Endothelial cell of umbilical vein (primary cell): ENCODE measurements around the gene TNS2. TPM values are rescaled to one million over a fixed set of nuclear protein-coding genes. Genes with fewer than 3 reads are reported as not detected.

Experiments
- BruUV-seq: library from RNA; stranded (reverse); fragments of 400-500 nt; replicated peaks from 2 replicates; lab custom pipeline; 2021; lab: Mats Ljungman, UMichigan
- CTCF ChIA-PET: fragments of 300-600, 350-600 bp; sonication (Branson Sonifier 250); formaldehyde crosslinking; loops from one replicate; lab custom pipeline; 2021; ENCODE audit warnings: antibody characterized with exemption, inconsistent platforms; lab: Charles Lee
- POLR2A ChIA-PET: fragments of 300-600, 350-600 bp; sonication (Branson Sonifier 250); formaldehyde crosslinking; loops from one replicate; lab custom pipeline; 2021; ENCODE audit warnings: antibody characterized with exemption, inconsistent platforms; lab: Charles Lee
- DNase-seq: peaks from one replicate; pipeline ENCODE4 v3.0.0-alpha.2; 2011; ENCODE audit warnings: low read depth, low spot score
- FAIRE-seq: peaks from 2 replicates; lab custom pipeline; 2011; peaks lifted over from hg19 to GRCh38; lab: Jason Lieb, UNC
- H2AFZ ChIP-seq: 2 replicates; pipeline ENCODE4 v1.6.0; 2012; ENCODE audit warnings: low read depth, low read length, control low read depth, inconsistent platforms
- H3K27ac ChIP-seq: 2 replicates; pipeline ENCODE4 v1.5.1; 2011; ENCODE audit warnings: low read depth, mild to moderate bottlenecking, control low read depth, low read length, moderate library complexity; ENCODE audit not compliant: insufficient read depth
- H3K27me3 ChIP-seq, 2 experiments: 2 replicates each; pipeline versions ENCODE4 v1.6.0 to v1.6.1; 2011; ENCODE audit warnings: low read length in 2 of 2, mixed read lengths in 1 of 2; ENCODE audit not compliant: control insufficient read depth in 2 of 2, insufficient read depth in 2 of 2
- H3K36me3 ChIP-seq, 2 experiments: 2 replicates in 1 of 2; 3 replicates in 1 of 2; pipeline ENCODE4 v1.5.1; 2011; ENCODE audit warnings: low read length in 2 of 2, mild to moderate bottlenecking in 1 of 2, moderate library complexity in 1 of 2; ENCODE audit not compliant: control insufficient read depth in 2 of 2, insufficient read depth in 2 of 2; ENCODE audit errors: extremely low read depth in 1 of 2
- H3K4me1 ChIP-seq: 3 replicates; pipeline ENCODE4 v1.5.1; 2011; ENCODE audit warnings: mild to moderate bottlenecking, low read length; ENCODE audit not compliant: control insufficient read depth, insufficient read depth; ENCODE audit errors: extremely low read depth
- H3K4me2 ChIP-seq: 2 replicates; pipeline ENCODE4 v1.6.1; 2011; ENCODE audit warnings: low read length, control low read depth, mixed read lengths; ENCODE audit not compliant: insufficient read depth
- H3K4me3 ChIP-seq, 3 experiments: fragments of 200-600 bp in 1 of 3; sonication (generic), shearing (Covaris generic) in 1 of 3; replicated peaks in 1 of 3; 2 replicates each; pipeline ENCODE4 v1.5.1; 2011 to 2016; ENCODE audit warnings: control low read depth in 3 of 3, low read length in 3 of 3, mild to moderate bottlenecking in 2 of 3, inconsistent platforms in 1 of 3, low read depth in 1 of 3, moderate library complexity in 1 of 3; ENCODE audit not compliant: insufficient read depth in 1 of 3
- H3K79me2 ChIP-seq: 2 replicates; pipeline ENCODE4 v1.6.0; 2012; ENCODE audit warnings: low read length, inconsistent platforms; ENCODE audit not compliant: control insufficient read depth, insufficient read depth
- H3K9ac ChIP-seq: replicated peaks from 2 replicates; pipeline ENCODE3; 2011; ENCODE audit warnings: low read length, control low read depth; ENCODE audit not compliant: insufficient read depth; ENCODE audit errors: extremely low read depth
- H3K9me1 ChIP-seq: replicated peaks from 3 replicates; pipeline ENCODE4 v1.6.0; 2011; ENCODE audit warnings: mild to moderate bottlenecking, low read length; ENCODE audit not compliant: control insufficient read depth, insufficient read depth; ENCODE audit errors: extremely low read depth
- H3K9me3 ChIP-seq: replicated peaks from 2 replicates; pipeline ENCODE4 v1.5.1; 2012; ENCODE audit warnings: low read length, inconsistent platforms; ENCODE audit not compliant: control insufficient read depth, insufficient read depth
- H4K20me1 ChIP-seq: replicated peaks from 2 replicates; pipeline ENCODE3; 2011; ENCODE audit warnings: mild to moderate bottlenecking, low read length; ENCODE audit not compliant: control insufficient read depth, insufficient read depth; ENCODE audit errors: extremely low read depth
- EZH2 ChIP-seq: IDR thresholded peaks from 2 replicates; pipeline ENCODE4 v1.6.1; 2012; ENCODE audit warnings: borderline replicate concordance, low read depth, mild to moderate bottlenecking, moderate library complexity, low read length, inconsistent platforms; ENCODE audit not compliant: severe bottlenecking
- FOS ChIP-seq: IDR thresholded peaks from 2 replicates; pipeline ENCODE4 v1.6.1; 2011; ENCODE audit warnings: mild to moderate bottlenecking, low read length, moderate library complexity, borderline replicate concordance; ENCODE audit not compliant: insufficient read depth
- GATA2 ChIP-seq: IDR thresholded peaks from 2 replicates; pipeline ENCODE4 v1.7.0; 2011; ENCODE audit warnings: low read depth, mild to moderate bottlenecking, moderate library complexity, mixed read lengths, low read length; ENCODE audit not compliant: insufficient read length, insufficient read depth
- MYC ChIP-seq: IDR thresholded peaks from one replicate; pipeline ENCODE4 v1.6.1; 2011; ENCODE audit warnings: mild to moderate bottlenecking, low read depth, low read length
- POLR2AphosphoS5 ChIP-seq: IDR thresholded peaks from 2 replicates; pipeline ENCODE4 v1.6.1; 2012; ENCODE audit warnings: low read depth, mild to moderate bottlenecking, control low read depth, low read length, moderate library complexity; ENCODE audit not compliant: insufficient read depth
- dilution Hi-C: fragments of 300-500 bp; cut with MboI; formaldehyde crosslinking; loops from one replicate; pipeline ENCODE4 v1.15.0; 2019; ENCODE audit warnings: low sequenced_read_pairs; ENCODE audit not compliant: extremely low pct_ligation_motif_present
- intact Hi-C: fragments of 100-400 bp; cut with micrococcal nuclease; formaldehyde crosslinking; loops from one replicate; pipeline ENCODE4 v1.10.0; 2022
- polyA plus RNA-seq, 4 experiments: library from polyadenylated mRNA; depleted of rRNA in 3 of 4; stranded (reverse) in 3 of 4; unstranded in 1 of 4; fragments of >200 nt; gene quantifications; 2 replicates each; pipeline versions ENCODE4 v1.2.1 to v1.2.3, GENCODE V29; 2011 to 2012; ENCODE audit warnings: missing spikeins in 1 of 4
- total RNA-seq: library from RNA; stranded (reverse); gene quantifications from 2 replicates; pipeline ENCODE4 v1.2.3, GENCODE V29; 2021
- TF ChIP-seq, protein P1 (sequence below): IDR thresholded peaks from 2 replicates; pipeline ENCODE4 v1.6.1; 2011; ENCODE audit not compliant: insufficient read depth, insufficient read length
- TF ChIP-seq, protein P2 (sequence below), 2 donors: IDR thresholded peaks; 1 replicate in 1 of 2; 2 replicates in 1 of 2; pipeline ENCODE4 v1.5.1; 2011; ENCODE audit warnings: low read length in 2 of 2, mild to moderate bottlenecking in 2 of 2, moderate library complexity in 2 of 2, control low read depth in 1 of 2, inconsistent platforms in 1 of 2, low read depth in 1 of 2; ENCODE audit not compliant: insufficient read depth in 1 of 2; ENCODE audit errors: extremely low read depth in 1 of 2

Gene TNS2
- total and polyA plus RNA-seq, 2 donors (not counting 3 experiments of a cell fraction or from before 2014, with no cell fraction given): 84.5 to 106 TPM

DNA sequence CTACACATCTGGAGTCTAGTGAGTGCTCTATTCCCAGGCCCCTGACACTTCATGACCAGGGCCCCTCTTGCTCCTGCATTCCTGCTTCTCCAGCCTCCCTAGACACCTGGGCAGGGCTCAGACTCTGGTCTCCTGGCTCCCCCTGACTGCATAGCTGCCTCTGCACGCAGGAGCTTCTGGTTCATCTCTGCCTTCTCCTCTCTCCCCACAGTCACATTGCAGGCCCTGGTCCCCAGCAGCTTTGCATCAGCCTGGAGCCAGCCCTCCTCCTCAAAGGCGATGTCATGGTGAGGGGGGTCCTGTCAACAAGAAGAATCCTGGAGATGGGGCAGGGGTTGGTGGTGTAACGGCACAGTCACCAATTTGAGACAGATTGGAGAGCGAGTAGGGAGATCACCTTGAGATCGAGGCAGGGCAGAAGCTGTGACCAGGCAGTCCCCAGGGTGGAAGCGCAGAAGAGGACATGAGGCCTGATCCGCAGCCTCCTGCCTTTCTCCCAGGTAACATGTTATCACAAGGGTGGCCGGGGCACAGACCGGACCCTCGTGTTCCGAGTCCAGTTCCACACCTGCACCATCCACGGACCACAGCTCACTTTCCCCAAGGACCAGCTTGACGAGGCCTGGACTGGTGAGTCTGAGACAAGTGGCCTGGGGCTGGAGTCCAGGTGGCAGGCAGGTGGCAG is 8.1 kb downstream of the TNS2 start:
- no peak overlapping the region for H3K9ac ChIP-seq
- dilution Hi-C loops: no loop called here
- no peaks in the 10 kb centered on the region for H3K27me3 ChIP-seq
- CTCF ChIA-PET: interaction anchor here (1.1 to 3.0 kb wide), 4 partner anchors 8 to 140 kb away, joined by 3 to 21 read pairs (median 5); no protein-coding TSS in a partner anchor
- H3K4me2 ChIP-seq: no peak overlapping the region
- no peaks in the 10 kb centered on the region for H3K9me1 ChIP-seq
- intact Hi-C loops: no loop called here
- peaks cover 3 to 51% of the 10 kb centered on the region in 2 experiments for H3K36me3 ChIP-seq
- DNase-seq (no peak), FAIRE-seq (no peak)
- no peak overlapping the region for H3K4me3 ChIP-seq
- H4K20me1 ChIP-seq: no peaks in the 10 kb centered on the region
- POLR2A ChIA-PET: interaction anchor here (0.6 kb wide), 1 partner anchor 75 kb away, joined by 5 read pairs; no protein-coding TSS in a partner anchor
- H2AFZ ChIP-seq: no peak overlapping the region
- peaks cover 22% of the 10 kb centered on the region for H3K4me1 ChIP-seq
- TF ChIP-seq, protein P1, sequence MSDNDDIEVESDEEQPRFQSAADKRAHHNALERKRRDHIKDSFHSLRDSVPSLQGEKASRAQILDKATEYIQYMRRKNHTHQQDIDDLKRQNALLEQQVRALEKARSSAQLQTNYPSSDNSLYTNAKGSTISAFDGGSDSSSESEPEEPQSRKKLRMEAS: no peak
- TF ChIP-seq GATA2 (no peak), POLR2AphosphoS5 (peak; percentile 4), EZH2 (no peak), FOS (no peak)
- H3K79me2 ChIP-seq: no peaks in the 10 kb centered on the region
- no TSS peak for BruUV-seq
- H3K27ac ChIP-seq: no peak overlapping the region
- no peaks in the 10 kb centered on the region for H3K9me3 ChIP-seq

DNA sequence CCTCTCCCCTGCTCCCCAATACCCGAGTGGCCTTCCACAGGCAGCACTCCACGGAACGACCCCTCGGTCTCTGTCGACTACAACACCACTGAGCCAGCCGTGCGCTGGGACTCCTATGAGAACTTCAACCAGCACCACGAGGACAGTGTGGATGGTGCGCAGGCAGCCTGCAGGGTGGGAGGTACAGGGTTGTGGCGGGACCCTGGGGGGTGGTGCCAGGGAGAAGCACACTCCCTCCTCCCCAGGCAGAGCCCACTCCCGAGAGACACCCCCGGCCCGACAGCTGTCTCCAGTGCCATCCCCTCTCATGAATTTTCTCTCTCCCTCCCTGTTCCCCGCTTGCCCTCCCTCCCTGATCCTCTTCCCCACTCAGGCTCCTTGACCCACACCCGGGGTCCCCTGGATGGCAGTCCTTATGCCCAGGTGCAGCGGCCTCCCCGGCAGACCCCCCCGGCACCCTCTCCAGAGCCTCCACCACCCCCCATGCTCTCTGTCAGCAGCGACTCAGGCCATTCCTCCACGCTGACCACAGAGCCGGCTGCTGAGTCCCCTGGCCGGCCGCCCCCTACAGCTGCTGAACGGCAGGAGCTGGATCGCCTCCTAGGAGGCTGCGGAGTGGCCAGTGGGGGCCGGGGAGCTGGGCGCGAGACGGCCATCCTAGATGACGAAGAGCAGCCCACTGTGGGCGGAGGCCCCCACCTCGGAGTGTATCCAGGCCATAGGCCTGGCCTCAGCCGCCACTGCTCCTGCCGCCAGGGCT is 9.0 kb downstream of the TNS2 start:
- FAIRE-seq: no peak
- TF ChIP-seq POLR2AphosphoS5 (peak; percentile 9), MYC (no peak), GATA2 (no peak), FOS (no peak)
- TF ChIP-seq, protein P1: no peak
- TF ChIP-seq, protein P2, sequence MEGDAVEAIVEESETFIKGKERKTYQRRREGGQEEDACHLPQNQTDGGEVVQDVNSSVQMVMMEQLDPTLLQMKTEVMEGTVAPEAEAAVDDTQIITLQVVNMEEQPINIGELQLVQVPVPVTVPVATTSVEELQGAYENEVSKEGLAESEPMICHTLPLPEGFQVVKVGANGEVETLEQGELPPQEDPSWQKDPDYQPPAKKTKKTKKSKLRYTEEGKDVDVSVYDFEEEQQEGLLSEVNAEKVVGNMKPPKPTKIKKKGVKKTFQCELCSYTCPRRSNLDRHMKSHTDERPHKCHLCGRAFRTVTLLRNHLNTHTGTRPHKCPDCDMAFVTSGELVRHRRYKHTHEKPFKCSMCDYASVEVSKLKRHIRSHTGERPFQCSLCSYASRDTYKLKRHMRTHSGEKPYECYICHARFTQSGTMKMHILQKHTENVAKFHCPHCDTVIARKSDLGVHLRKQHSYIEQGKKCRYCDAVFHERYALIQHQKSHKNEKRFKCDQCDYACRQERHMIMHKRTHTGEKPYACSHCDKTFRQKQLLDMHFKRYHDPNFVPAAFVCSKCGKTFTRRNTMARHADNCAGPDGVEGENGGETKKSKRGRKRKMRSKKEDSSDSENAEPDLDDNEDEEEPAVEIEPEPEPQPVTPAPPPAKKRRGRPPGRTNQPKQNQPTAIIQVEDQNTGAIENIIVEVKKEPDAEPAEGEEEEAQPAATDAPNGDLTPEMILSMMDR (IDR thresholded peaks at IDR 0.05; ENCODE audit: extremely low read depth in 1 of 2, insufficient read depth in 1 of 2, low read depth in 1 of 2, low read length in 2 of 2): no peak
- no peaks in the 10 kb centered on the region for H3K9me1 ChIP-seq
- dilution Hi-C loops (no loop called here), intact Hi-C loops (no loop called here)
- H3K79me2 ChIP-seq: no peaks in the 10 kb centered on the region
- no peak overlapping the region for H3K9ac ChIP-seq
- peaks cover 5 to 55% of the 10 kb centered on the region in 2 experiments for H3K36me3 ChIP-seq
- CTCF ChIA-PET: no interaction called here
- no peak overlapping the region for H3K4me2 ChIP-seq
- H4K20me1 ChIP-seq: no peaks in the 10 kb centered on the region
- H3K4me1 ChIP-seq: peaks cover 14% of the 10 kb centered on the region
- H3K27ac ChIP-seq: no peak overlapping the region
- H3K9me3 ChIP-seq: no peaks in the 10 kb centered on the region
- POLR2A ChIA-PET: no interaction called here
- no peak for DNase-seq
- TSS peak; percentile 0 for BruUV-seq
- H3K27me3 ChIP-seq: no peaks in the 10 kb centered on the region
- H2AFZ ChIP-seq: no peak overlapping the region
- no peak overlapping the region for H3K4me3 ChIP-seq
